ENCODE measurements around the gene ADAMTSL2.

GRCh38 chr9:133536080-133536479 lies 1.6 kb downstream of the ADAMTSL2 start:
- TF ChIP-seq, protein P1, sequence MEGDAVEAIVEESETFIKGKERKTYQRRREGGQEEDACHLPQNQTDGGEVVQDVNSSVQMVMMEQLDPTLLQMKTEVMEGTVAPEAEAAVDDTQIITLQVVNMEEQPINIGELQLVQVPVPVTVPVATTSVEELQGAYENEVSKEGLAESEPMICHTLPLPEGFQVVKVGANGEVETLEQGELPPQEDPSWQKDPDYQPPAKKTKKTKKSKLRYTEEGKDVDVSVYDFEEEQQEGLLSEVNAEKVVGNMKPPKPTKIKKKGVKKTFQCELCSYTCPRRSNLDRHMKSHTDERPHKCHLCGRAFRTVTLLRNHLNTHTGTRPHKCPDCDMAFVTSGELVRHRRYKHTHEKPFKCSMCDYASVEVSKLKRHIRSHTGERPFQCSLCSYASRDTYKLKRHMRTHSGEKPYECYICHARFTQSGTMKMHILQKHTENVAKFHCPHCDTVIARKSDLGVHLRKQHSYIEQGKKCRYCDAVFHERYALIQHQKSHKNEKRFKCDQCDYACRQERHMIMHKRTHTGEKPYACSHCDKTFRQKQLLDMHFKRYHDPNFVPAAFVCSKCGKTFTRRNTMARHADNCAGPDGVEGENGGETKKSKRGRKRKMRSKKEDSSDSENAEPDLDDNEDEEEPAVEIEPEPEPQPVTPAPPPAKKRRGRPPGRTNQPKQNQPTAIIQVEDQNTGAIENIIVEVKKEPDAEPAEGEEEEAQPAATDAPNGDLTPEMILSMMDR (IDR thresholded peaks at IDR 0.05) = no peak
- no peak for TF ChIP-seq POLR2A (IDR thresholded peaks at IDR 0.05)
